Stimulated activated CD4-positive, alpha-beta T cell treated with anti-CD3 and anti-CD28 coated beads, Interleukin-4, amount 100 ng/mL, for 4 hours (primary cell): ENCODE measurements around the gene LRRC43.
"Not testable (repeated sequence)": the region's sequence is repeated elsewhere in the genome, so short reads cannot be mapped to it uniquely, and the experiment has no call there.

Experiments
- DNase-seq, 2 experiments: peaks; one replicate each; pipeline ENCODE4 v3.0.0-alpha.2; 2020

The LRRC43 gene

DNA sequence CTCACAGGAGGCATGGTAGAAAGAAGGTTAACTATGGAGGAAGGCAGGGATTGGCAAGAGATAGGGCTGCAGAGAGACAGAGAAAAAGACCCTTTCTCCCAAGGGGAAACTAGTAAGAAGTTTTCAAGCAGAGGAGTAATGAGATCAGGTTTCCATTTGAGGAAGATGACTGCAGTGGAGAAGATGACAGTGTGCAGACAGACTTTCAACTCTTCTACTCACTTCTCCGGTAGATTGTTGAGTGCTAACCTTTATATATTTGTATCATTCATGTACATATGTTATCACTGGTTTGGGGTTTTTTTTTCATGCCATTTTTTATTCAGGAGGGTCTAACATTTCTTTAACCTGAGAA lies 14.7 kb downstream of the LRRC43 start:
- DNase-seq = no peak

DNA sequence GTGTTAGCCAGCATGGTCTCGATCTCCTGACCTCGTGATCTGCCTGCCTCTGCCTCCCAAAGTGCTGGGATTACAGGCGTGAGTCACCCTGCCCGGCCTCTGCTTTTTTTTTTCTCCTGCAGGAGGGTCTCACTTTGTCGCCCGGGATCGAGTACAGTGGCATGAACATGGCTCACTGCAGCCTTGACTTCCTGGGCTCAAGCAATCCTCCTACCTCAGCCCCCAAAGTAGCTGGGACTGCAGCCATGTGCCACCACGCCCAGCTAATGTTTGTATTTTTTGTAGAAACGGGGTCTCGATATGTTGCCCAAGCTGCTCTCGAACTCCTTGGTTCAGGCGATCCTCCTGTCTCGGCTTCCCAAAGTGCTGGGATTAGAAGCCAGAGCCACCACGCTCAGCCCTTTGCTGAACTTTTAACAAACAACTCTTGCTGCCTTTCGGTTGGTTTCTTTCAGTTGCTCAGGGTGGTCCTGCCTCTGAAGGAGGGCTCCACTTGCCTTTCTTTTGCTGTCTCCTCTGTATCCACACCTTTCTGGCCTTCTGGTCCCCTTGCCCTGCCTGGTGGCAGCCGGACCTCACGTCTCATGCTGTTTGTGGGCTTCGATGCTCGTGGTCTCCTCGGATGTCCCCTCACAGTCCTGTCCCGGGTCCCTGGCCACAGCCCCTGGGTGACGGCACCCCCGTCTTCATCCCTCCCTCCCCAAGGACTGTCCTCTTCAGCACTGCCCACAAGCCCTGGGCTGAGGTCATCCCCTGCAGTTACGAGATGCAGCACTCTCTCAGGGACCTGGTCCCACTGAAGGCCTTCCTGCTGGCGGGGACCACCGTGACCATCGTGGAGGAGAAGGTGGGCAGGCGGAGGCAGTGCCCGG lies 16.8 kb downstream of the LRRC43 start:
- no peak for DNase-seq

- DNase-seq = no peak
Measured at GRCh38 chr12:122200541-122201175, 17.7 kb downstream of the LRRC43 start.

GRCh38 chr12:122201381-122201780 lies 18.5 kb downstream of the LRRC43 start:
- no peak for DNase-seq

DNA sequence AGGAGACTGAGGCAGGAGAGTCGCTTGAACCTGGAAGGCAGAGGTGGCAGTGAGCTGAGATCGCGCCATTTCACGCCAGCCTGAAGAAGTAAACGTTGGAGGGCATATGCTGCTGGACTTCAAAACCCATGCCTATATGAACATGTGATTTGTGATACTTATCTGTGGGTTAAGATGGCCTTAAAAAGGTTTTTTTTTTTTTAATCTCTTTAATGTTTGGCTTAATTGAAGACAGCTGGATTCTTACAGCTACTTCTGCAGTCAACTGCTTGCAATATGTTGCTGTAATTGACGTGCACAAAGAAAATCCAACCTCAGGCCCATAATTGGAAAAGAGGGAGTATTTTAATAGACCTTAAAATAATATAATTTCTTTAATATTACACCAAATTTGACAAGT lies 19.1 kb downstream of the LRRC43 start:
- DNase-seq = no peak

DNA sequence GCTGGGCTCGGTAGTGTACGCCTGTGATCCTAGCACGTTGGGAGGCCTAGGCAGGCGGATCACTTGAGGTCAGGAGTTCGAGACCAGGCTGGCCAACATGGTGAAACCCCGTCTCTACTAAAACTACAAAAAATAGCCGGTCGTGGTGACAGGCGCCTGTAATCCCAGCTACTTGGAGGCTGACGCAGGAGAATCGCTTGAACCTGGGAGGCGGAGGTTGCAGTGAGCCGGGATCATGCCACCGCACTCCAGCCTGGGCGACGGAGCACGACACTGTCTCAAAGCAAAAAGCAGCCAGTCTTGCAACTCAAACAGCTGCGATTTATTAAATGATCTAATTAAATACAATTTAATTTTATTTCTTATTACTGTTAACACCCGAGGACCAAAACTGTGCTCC lies 19.9 kb downstream of the LRRC43 start:
- not testable (repeated sequence) for DNase-seq

- peak; percentile 67 to 86 for DNase-seq
Measured at GRCh38 chr12:122203301-122204166, 20.6 kb downstream of the LRRC43 start, which contains the start of gene B3GNT4. B3GNT4 (plus strand) TSS chr12:122203709; CDS start chr12:122204619, 910 bp downstream.

GRCh38 chr12:122204167-122205052 lies 21.5 kb downstream of the LRRC43 start:
- DNase-seq = no peak

GRCh38 chr12:122205053-122205925 lies 22.4 kb downstream of the LRRC43 start:
- DNase-seq = no peak

- DNase-seq = no peak
Measured at GRCh38 chr12:122206111-122206881, 23.4 kb downstream of the LRRC43 start.

- no peak for DNase-seq
Measured at GRCh38 chr12:122206976-122207375, 24.1 kb downstream of the LRRC43 start.

DNA sequence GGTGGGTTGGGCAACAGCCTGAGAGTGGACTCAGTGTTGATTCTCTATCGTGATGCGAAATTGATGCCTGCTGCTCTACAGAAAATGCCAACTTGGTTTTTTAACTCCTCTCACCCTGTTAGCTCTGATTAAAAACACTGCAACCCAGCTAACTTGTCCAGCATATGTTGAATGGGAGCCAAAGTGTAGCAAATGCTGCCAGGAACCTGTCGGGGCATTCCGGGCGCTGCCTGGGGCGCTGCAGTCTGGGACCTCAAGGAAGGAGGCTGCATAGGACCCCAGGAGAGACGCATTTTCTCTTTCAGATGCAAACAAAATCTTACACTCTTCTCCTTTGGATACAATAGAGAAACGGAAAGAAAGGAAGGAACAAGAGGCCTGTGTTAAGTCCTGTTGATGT lies 24.5 kb downstream of the LRRC43 start:
- no peak for DNase-seq

DNA sequence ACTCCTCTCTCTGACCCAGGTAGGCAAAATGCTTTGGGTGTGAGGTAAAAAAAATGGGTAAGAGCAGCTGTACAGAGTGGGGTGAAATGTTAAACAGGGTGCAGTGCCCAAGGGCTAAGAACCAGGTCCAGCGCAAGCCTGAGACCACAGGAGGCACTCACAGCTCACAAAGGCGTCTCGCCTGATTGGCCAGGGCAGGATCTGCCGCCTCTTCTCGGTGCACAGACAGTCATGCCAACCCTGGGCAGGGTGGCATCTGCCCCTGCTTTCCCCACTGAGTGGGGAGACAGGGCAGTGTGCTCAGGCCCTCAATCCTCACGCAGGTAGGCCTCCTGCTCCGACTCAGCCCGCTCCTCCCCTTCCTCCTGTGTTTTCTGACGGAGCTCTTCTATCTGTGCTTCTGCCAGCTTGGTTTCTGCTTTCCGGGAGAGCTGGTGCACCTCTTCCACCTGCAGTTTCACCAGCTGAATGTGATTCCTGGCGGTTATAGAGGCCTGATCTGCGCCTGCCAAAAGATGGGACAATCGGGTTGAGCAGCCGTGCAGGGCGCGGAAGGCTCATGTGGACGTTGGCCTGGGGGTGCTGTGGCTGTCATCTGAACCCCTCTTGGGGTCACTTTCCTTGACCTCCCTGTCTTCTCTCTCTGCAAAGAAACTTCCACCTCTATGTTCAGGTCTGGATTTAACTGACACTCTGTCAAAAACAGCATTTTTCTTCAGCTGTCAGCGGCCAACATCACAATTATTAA lies 25.3 kb downstream of the LRRC43 start:
- no peak for DNase-seq

GRCh38 chr12:122215771-122216170 lies 32.8 kb downstream of the LRRC43 start:
- DNase-seq = no peak

DNA sequence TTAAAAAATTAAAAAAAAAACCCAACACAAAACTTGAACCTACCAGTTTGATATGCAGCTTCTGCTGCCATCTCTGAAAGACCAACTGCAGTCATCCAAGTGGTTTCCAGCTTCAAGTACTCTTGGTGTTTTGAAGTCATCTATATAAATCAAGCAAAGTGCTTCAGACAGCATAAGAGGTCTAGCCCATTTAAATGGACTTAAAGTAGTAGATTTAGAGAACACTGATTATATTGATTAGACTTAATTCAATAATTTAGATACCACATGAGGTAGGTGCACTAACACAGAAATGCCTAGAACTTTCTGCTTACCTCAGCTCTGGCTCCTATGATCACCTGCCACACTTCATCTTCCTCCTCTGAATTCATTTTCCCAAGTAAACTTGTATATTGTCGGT lies 33.5 kb downstream of the LRRC43 start:
- no peak for DNase-seq

GRCh38 chr12:122225683-122226365 lies 42.9 kb downstream of the LRRC43 start, which contains the start of gene DIABLO:
DIABLO (minus strand) TSS chr12:122226052; CDS start chr12:122226014, 38 bp downstream.
- peak; percentile 100 for DNase-seq

GRCh38 chr12:122226366-122227125 lies 43.6 kb downstream of the LRRC43 start:
- DNase-seq = no peak

GRCh38 chr12:122227341-122227740 lies 44.4 kb downstream of the LRRC43 start:
- peak in 1 of 2 experiments; percentile 20 for DNase-seq
